Endothelial cell (in vitro differentiated cells): ENCODE results near the gene GSG1L2. TPM values are rescaled to one million over a fixed set of nuclear protein-coding genes. Genes with fewer than 3 reads are reported as not detected.

Experiments
- DNase-seq: peaks from one replicate; pipeline ENCODE4 v3.0.0; 2021; ENCODE audit warnings: low spot score
- H3K27ac Mint-ChIP-seq: one replicate; pipeline ENCODE4 v1.8.0; 2021; ENCODE audit warnings: mixed read lengths, inconsistent platforms; ENCODE audit not compliant: unreplicated experiment
- H3K27me3 Mint-ChIP-seq: one replicate; pipeline ENCODE4 v1.8.0; 2021; ENCODE audit warnings: mild to moderate bottlenecking, moderate library complexity, mixed read lengths, inconsistent platforms; ENCODE audit not compliant: unreplicated experiment
- H3K36me3 Mint-ChIP-seq: one replicate; pipeline ENCODE4 v1.8.0; 2021; ENCODE audit warnings: mild to moderate bottlenecking, low read depth, mixed read lengths, inconsistent platforms; ENCODE audit not compliant: unreplicated experiment
- H3K4me1 Mint-ChIP-seq: one replicate; pipeline ENCODE4 v1.8.0; 2021; ENCODE audit warnings: mild to moderate bottlenecking, mixed read lengths, inconsistent platforms; ENCODE audit not compliant: unreplicated experiment
- H3K4me3 Mint-ChIP-seq: one replicate; pipeline ENCODE4 v1.8.0; 2021; ENCODE audit warnings: mild to moderate bottlenecking, mixed read lengths, inconsistent platforms; ENCODE audit not compliant: unreplicated experiment
- H3K9me3 Mint-ChIP-seq: one replicate; pipeline ENCODE4 v1.8.0; 2021; ENCODE audit warnings: mixed read lengths, inconsistent platforms; ENCODE audit not compliant: unreplicated experiment
- total RNA-seq: library from RNA; stranded (reverse); fragmentation: NEBNext Ultra II Directional; extraction: Animal tissue kit (Norgen Biotek cat#: 25700); gene quantifications from one replicate; pipeline ENCODE4 v1.2.1, GENCODE V29; 2021; ENCODE audit not compliant: unreplicated experiment
- TF ChIP-seq, protein P1 (sequence below): fragments of 200-600 bp; sonication (generic); IDR thresholded peaks from one replicate; pipeline ENCODE4 v1.5.0; 2021; ENCODE audit warnings: antibody characterized with exemption; ENCODE audit not compliant: unreplicated experiment

The GSG1L2 gene
- total RNA-seq, 1 donor from 2014 or later, result not detected

DNA sequence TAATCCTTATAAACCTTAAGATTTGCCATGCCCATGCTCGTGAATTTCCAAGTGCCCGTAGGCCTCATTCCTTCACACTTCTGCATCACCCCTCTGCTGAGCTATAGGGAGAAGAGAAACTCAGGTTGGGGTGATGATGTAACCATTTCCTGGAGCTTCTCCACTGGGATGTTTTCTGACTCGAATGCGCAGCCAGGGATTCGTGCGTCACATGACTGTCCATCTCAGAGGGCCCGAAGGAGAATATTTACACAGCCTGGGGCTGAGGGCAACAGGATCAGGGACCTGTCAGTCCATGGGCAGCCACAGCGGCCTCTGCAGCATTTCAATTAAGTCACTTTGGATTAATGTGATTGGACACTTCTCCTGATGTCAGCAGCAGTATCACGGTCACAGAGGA lies 8.7 kb downstream of the GSG1L2 start:
- H3K27me3 Mint-ChIP-seq, result peaks cover 6% of the 10 kb centered on the region
- no peaks in the 10 kb centered on the region for H3K9me3 Mint-ChIP-seq
- H3K4me3 Mint-ChIP-seq, result no peak overlapping the region
- TF ChIP-seq, protein P1, sequence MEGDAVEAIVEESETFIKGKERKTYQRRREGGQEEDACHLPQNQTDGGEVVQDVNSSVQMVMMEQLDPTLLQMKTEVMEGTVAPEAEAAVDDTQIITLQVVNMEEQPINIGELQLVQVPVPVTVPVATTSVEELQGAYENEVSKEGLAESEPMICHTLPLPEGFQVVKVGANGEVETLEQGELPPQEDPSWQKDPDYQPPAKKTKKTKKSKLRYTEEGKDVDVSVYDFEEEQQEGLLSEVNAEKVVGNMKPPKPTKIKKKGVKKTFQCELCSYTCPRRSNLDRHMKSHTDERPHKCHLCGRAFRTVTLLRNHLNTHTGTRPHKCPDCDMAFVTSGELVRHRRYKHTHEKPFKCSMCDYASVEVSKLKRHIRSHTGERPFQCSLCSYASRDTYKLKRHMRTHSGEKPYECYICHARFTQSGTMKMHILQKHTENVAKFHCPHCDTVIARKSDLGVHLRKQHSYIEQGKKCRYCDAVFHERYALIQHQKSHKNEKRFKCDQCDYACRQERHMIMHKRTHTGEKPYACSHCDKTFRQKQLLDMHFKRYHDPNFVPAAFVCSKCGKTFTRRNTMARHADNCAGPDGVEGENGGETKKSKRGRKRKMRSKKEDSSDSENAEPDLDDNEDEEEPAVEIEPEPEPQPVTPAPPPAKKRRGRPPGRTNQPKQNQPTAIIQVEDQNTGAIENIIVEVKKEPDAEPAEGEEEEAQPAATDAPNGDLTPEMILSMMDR, result no peak
- H3K27ac Mint-ChIP-seq, result no peak overlapping the region
- no peak for DNase-seq
- H3K36me3 Mint-ChIP-seq, result peaks cover 6% of the 10 kb centered on the region
- H3K4me1 Mint-ChIP-seq, result peaks cover 3% of the 10 kb centered on the region

DNA sequence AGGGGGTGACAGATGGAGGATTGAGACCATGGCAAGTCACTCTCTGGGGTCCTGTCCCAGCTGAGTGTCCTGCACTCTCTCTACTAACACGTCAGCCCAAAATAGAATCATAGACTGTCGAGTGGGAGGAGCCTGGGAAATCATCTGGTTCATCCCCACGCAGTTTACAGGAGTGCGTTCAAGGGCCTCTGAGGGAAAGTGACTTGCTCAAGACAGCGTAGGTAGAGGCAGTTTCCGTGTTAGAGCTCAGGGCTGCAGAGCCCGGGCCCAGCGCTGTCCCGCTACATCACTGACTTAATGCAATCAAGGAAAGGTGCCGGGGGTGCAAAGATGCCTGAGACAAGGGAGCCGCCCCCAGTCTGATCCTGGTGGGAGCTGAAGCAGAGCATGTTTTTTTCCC lies 10.3 kb downstream of the GSG1L2 start:
- DNase-seq, result no peak
- peaks cover 5% of the 10 kb centered on the region for H3K36me3 Mint-ChIP-seq
- no peaks in the 10 kb centered on the region for H3K9me3 Mint-ChIP-seq
- no peak overlapping the region for H3K27ac Mint-ChIP-seq
- TF ChIP-seq, protein P1, result no peak
- H3K4me3 Mint-ChIP-seq, result no peak overlapping the region
- peaks cover 3% of the 10 kb centered on the region for H3K4me1 Mint-ChIP-seq
- peaks cover 6% of the 10 kb centered on the region for H3K27me3 Mint-ChIP-seq

DNA sequence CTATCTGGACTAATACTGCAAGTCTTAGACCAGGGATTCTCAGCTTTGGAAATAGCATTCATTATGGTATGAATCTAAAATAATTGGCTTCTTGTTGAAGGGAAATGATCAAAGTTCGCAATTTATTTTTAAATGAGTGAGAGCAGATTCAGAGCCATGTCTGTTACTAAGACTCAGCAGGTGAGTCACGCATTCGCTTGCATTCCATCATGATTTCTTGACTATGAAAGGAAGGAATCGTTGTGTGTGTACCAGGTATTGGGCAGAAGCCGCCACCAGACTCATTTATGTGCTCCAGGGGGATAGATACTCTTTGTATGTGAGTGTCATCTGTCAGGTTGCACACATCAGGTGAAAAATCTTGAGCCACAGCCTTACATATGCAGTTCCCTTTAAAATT lies 10.8 kb downstream of the GSG1L2 start:
- H3K9me3 Mint-ChIP-seq, result no peaks in the 10 kb centered on the region
- peaks cover 2% of the 10 kb centered on the region for H3K27me3 Mint-ChIP-seq
- TF ChIP-seq, protein P1, result no peak
- peaks cover under 1% of the 10 kb centered on the region for H3K36me3 Mint-ChIP-seq
- no peak overlapping the region for H3K27ac Mint-ChIP-seq
- no peak for DNase-seq
- peaks cover under 1% of the 10 kb centered on the region for H3K4me1 Mint-ChIP-seq
- H3K4me3 Mint-ChIP-seq, result no peak overlapping the region

DNA sequence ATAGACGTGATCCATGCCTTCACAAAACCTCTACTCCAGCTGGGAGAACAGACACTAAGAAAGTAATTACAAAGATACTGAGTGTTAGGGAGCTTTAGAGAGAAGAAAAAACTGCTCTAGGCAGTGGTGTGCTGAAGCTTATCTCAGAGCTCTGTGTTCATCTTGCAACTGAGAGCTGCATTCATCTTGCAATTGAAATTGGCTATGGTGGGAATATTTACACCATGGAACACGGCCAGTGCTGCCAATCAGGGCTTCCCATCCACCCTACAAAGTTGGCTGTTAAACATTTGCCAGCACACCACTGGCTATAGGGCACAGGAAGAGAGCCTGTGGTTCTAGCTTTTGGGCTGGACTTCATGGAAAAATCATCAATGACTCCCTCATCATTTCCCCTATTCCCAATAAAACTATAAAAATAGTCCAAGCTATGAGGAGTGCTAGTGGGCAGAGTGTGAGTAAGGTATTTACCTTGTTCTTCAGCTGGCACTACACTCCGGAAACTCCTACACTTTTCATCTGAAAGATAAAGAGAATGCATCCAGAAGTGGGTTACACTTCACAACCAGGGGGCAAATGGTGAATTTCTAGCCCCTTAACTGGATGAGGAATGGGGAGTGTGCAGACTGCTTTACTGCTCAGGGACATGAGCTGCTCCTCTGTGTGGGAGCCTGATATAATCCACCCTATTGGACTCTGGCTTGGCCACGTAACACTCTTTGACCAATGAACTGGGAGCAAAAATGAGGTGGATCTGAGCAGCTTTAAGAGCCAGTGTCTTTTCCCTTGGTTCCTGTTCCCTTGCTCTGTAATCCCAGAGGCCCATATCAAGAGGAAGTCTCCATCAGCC lies 11.6 kb downstream of the GSG1L2 start:
- Mint-ChIP-seq H3K36me3 (no peaks in the 10 kb centered on the region), H3K27ac (no peak overlapping the region), H3K4me1 (no peaks in the 10 kb centered on the region)

DNA sequence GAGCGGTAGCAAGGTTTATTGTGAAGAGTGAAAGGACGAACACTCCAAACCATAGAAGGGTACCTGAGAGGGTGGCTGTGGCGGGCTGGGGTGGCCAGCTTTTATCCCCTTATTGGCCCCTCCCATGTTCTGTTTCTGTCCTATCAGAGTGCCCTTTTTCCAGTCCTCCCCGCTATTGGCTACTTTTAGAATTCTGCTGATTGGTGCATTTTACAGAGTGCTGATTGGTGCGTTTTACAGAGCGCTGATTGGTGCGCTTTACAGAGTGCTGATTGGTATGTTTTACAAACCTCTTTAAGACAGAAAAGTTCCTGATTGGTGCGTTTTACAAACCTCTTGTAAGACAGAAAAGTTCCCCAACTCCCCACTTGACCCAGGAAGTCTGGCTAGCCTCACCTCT lies 12.5 kb downstream of the GSG1L2 start:
- H3K9me3 Mint-ChIP-seq, result no peaks in the 10 kb centered on the region

More for the DNA sequence above, 11.6 kb downstream of the GSG1L2 start:
- TF ChIP-seq, protein P1, result no peak
- no peaks in the 10 kb centered on the region for H3K9me3 Mint-ChIP-seq
- no peak overlapping the region for H3K4me3 Mint-ChIP-seq
- no peak for DNase-seq
- peaks cover 2% of the 10 kb centered on the region for H3K27me3 Mint-ChIP-seq

More for the DNA sequence above, 12.5 kb downstream of the GSG1L2 start:
- DNase-seq, result no peak
- Mint-ChIP-seq H3K36me3 (no peaks in the 10 kb centered on the region), H3K4me3 (no peak overlapping the region), H3K4me1 (no peaks in the 10 kb centered on the region), H3K27me3 (peaks cover 2% of the 10 kb centered on the region), H3K27ac (no peak overlapping the region)
- TF ChIP-seq, protein P1, result no peak
